ENCODE measurements around the gene FES.

DNA sequence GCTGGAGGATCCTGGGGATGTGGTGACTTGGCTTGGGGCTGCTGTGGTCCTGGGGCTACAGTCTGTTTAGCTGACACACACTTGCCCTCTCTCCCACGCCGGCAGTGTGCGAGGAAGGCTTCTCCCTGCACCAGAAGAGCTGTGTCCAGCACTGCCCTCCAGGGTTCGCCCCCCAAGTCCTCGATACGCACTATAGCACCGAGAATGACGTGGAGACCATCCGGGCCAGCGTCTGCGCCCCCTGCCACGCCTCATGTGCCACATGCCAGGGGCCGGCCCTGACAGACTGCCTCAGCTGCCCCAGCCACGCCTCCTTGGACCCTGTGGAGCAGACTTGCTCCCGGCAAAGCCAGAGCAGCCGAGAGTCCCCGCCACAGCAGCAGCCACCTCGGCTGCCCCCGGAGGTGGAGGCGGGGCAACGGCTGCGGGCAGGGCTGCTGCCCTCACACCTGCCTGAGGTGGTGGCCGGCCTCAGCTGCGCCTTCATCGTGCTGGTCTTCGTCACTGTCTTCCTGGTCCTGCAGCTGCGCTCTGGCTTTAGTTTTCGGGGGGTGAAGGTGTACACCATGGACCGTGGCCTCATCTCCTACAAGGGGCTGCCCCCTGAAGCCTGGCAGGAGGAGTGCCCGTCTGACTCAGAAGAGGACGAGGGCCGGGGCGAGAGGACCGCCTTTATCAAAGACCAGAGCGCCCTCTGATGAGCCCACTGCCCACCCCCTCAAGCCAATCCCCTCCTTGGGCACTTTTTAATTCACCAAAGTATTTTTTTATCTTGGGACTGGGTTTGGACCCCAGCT lies 2.9 kb upstream of the FES start:
- TF ChIP-seq, protein P1, sequence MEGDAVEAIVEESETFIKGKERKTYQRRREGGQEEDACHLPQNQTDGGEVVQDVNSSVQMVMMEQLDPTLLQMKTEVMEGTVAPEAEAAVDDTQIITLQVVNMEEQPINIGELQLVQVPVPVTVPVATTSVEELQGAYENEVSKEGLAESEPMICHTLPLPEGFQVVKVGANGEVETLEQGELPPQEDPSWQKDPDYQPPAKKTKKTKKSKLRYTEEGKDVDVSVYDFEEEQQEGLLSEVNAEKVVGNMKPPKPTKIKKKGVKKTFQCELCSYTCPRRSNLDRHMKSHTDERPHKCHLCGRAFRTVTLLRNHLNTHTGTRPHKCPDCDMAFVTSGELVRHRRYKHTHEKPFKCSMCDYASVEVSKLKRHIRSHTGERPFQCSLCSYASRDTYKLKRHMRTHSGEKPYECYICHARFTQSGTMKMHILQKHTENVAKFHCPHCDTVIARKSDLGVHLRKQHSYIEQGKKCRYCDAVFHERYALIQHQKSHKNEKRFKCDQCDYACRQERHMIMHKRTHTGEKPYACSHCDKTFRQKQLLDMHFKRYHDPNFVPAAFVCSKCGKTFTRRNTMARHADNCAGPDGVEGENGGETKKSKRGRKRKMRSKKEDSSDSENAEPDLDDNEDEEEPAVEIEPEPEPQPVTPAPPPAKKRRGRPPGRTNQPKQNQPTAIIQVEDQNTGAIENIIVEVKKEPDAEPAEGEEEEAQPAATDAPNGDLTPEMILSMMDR (conservative IDR thresholded peaks at IDR 0.05; ENCODE audit: low read length), result no peak
- no peak for TF ChIP-seq EZH2phosphoT487 (IDR thresholded peaks at IDR 0.05; ENCODE audit: borderline replicate concordance, low read depth, low read length)

All from OCI-LY7 (cell line).